ENCODE data around the gene MTA1. TPM values are rescaled to one million over a fixed set of nuclear protein-coding genes. Genes with fewer than 3 reads are reported as not detected.

MTA1 gene
- total and polyA plus RNA-seq, 10 of the 15 experiments (the other 5 are each of a cell fraction or from before 2014, with no cell fraction given), result 0.14 to 162 (median 30.6) TPM

DNA sequence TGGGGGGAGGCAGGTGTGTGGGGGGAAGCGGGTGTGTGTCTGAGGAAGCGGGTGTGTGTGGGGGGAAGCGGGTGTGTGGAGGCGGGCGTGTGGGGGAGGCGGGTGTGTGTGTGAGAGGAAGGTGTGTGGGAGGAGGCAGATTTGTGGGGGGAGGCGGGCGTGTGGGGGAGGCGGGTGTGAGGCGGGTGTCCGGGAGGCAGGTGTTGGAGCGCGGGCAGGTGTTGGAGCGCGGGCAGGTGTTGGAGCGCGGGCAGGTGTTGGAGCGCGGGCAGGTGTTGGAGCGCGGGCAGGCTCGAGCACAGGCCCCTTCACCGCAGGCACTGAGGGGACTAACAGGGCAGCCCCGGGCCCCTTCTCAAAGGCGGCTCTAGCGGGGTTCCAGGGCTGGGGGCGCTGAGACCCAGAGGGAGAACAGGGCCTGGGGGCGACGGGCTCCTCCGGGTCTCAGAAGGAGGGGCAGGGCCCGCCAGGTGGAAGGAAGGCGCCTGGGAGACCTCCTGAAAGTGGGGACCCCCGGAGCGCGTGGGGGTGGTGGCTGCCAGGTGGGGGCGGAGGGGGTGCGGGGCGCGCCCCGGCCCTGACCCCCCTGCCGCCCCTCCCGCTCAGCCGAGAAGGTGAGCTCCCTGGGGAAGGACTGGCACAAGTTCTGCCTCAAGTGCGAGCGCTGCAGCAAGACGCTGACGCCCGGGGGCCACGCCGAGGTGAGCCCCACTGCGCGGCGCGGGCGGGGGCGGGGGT is 58.2 kb downstream of the MTA1 start:
- BruUV-seq (replicated peaks), result no TSS peak
- SMC1A ChIA-PET (ENCODE audit: uncharacterized antibody, unreplicated experiment), result no interaction called here
- DNase-seq (ENCODE audit: low read depth, low spot score), result no peak

DNA sequence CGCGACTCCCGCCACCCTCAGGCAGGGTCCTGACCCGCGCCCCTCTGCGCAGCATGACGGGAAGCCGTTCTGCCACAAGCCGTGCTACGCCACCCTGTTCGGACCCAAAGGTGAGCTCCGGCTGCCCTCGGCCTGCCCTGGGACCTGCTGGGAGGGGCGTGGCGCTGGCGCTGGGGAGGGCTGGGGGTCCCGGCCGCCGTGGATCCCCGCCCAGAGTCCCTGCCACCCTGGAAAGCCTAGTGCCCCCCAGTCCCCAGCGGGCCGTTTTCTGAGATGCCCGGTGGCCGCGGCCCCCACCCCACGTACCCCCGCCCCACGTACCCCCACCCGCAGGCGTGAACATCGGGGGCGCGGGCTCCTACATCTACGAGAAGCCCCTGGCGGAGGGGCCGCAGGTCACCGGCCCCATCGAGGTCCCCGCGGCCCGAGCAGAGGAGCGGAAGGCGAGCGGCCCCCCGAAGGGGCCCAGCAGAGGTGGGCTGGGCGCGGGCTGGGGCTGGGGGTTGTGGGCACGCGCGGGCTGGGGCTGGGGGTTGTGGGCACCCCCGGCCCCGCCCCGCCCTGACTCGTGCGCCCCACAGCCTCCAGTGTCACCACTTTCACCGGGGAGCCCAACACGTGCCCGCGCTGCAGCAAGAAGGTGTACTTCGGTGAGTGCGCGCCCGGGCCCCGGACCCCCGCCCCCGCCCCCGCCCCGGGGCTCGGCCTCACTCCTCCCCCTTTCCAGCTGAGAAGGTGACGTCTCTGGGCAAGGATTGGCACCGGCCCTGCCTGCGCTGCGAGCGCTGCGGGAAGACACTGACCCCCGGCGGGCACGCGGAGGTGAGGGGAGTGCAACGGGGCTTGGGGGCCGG is 59.0 kb downstream of the MTA1 start:
- no peaks in the 10 kb centered on the region for H4K20me1 ChIP-seq (ENCODE audit: control insufficient read depth, insufficient read depth)
- ChIA-PET CTCF (no interaction called here), SMC1A (ENCODE audit: uncharacterized antibody, unreplicated experiment) (no interaction called here), RAD21 (ENCODE audit: unreplicated experiment) (no interaction called here), POLR2A (no interaction called here)
- H3K27ac ChIP-seq (ENCODE audit: control insufficient read depth, insufficient read depth), result no peak overlapping the region
- H3K27me3 ChIP-seq (replicated peaks in 1 of 2; ENCODE audit: control insufficient read depth in 2 of 2, insufficient read depth in 2 of 2, low read length in 1 of 2), result peaks cover 4 to 11% of the 10 kb centered on the region in 2 experiments; a peak in 3 of 4 replicates
- 10% methylated on average over 50 of the region's 81 CpGs for WGBS (ENCODE audit: insufficient coverage, insufficient replicate concordance, low lambda C conversion rate, missing lambda C conversion rate)
- no peak for TF ChIP-seq ETV6 (conservative IDR thresholded peaks at IDR 0.05 in 1 of 2, IDR thresholded peaks at IDR 0.05 in 1 of 2; ENCODE audit: borderline replicate concordance in 1 of 2, low read depth in 1 of 2)
- TF ChIP-seq STAT3 (IDR thresholded peaks at IDR 0.05; ENCODE audit: low read depth, low read length), result no peak
- no peak for TF ChIP-seq RAD21 (IDR thresholded peaks at IDR 0.05; ENCODE audit: insufficient read depth, low read depth, low read length)
- TF ChIP-seq ZNF207 (IDR thresholded peaks at IDR 0.05; ENCODE audit: borderline replicate concordance), result no peak
- no peak for TF ChIP-seq TCF12 (IDR thresholded peaks at IDR 0.05; ENCODE audit: low read depth, low read length)
- no peak for TF ChIP-seq HDGF (IDR thresholded peaks at IDR 0.05)
- TF ChIP-seq MYC (IDR thresholded peaks at IDR 0.05; ENCODE audit: insufficient read depth, insufficient read length, insufficient replicate concordance, low read length, severe bottlenecking), result no peak
- no peak for TF ChIP-seq CBFB (IDR thresholded peaks at IDR 0.05; ENCODE audit: low read depth)
- no peak for TF ChIP-seq NR2C2 (IDR thresholded peaks at IDR 0.05; ENCODE audit: borderline replicate concordance, control insufficient read depth, insufficient read length, low read depth)
- no peak for TF ChIP-seq IKZF2 (IDR thresholded peaks at IDR 0.05)
- H3K36me3 ChIP-seq (ENCODE audit: control insufficient read depth in 2 of 2, insufficient read depth in 2 of 2, low read length in 1 of 2), result no peaks in the 10 kb centered on the region
- peaks cover 17% of the 10 kb centered on the region for H3K4me1 ChIP-seq (ENCODE audit: control insufficient read depth, insufficient read depth, low read length)
- H3K79me2 ChIP-seq (ENCODE audit: control insufficient read depth, insufficient read depth, low read length), result no peaks in the 10 kb centered on the region
- ATAC-seq (no peak), FAIRE-seq (no peak), DNase-seq (ENCODE audit: low read depth, low spot score) (no peak)
- no peaks in the 10 kb centered on the region; the same call in 2 of the 3 replicates for H3K9me3 ChIP-seq (replicated peaks; ENCODE audit: control insufficient read depth, insufficient read depth, low read length)
- H2AFZ ChIP-seq (ENCODE audit: control insufficient read depth, low read depth, low read length), result no peak overlapping the region
- no peak overlapping the region for H3K9ac ChIP-seq (ENCODE audit: control insufficient read depth, insufficient read depth, low read length)
- no peak overlapping the region for H3K4me2 ChIP-seq (ENCODE audit: control insufficient read depth, insufficient read depth)
- BruUV-seq (replicated peaks), result no TSS peak
- no peak overlapping the region for H3K4me3 ChIP-seq
- in situ Hi-C loops (cut with MboI) (no loop called here), intact Hi-C loops (cut with micrococcal nuclease; ENCODE audit: unreplicated experiment) (no loop called here)

More for the DNA sequence above, 58.2 kb downstream of the MTA1 start:
- Histone ChIP-seq H3K9me3 (replicated peaks; ENCODE audit: control insufficient read depth, insufficient read depth, low read length) (no peaks in the 10 kb centered on the region; the same call in 2 of the 3 replicates), H2AFZ (ENCODE audit: control insufficient read depth, low read depth, low read length) (no peak overlapping the region), H4K20me1 (ENCODE audit: control insufficient read depth, insufficient read depth) (no peaks in the 10 kb centered on the region), H3K4me3 (no peak overlapping the region), H3K27ac (ENCODE audit: control insufficient read depth, insufficient read depth) (no peak overlapping the region), H3K4me1 (ENCODE audit: control insufficient read depth, insufficient read depth, low read length) (peaks cover 17% of the 10 kb centered on the region), H3K9ac (ENCODE audit: control insufficient read depth, insufficient read depth, low read length) (no peak overlapping the region), H3K4me2 (ENCODE audit: control insufficient read depth, insufficient read depth) (no peak overlapping the region), H3K27me3 (replicated peaks in 1 of 2; ENCODE audit: control insufficient read depth in 2 of 2, insufficient read depth in 2 of 2, low read length in 1 of 2) (peaks cover 4 to 11% of the 10 kb centered on the region in 2 experiments; a peak in 3 of 4 replicates), H3K36me3 (ENCODE audit: control insufficient read depth in 2 of 2, insufficient read depth in 2 of 2, low read length in 1 of 2) (no peaks in the 10 kb centered on the region), H3K79me2 (ENCODE audit: control insufficient read depth, insufficient read depth, low read length) (no peaks in the 10 kb centered on the region)
- 6% methylated on average over 27 of the region's 56 CpGs for WGBS (ENCODE audit: insufficient coverage, insufficient replicate concordance, low lambda C conversion rate, missing lambda C conversion rate)
- POLR2A ChIA-PET, result no interaction called here
- TF ChIP-seq EGR1 (IDR thresholded peaks at IDR 0.05; ENCODE audit: borderline replicate concordance in 1 of 2, low read depth in 2 of 2, low read length in 2 of 2) (0 out of 3 replicates have a peak, but pooled peaks of 1 of the 2 experiments have one; percentile 16), NFYB (IDR thresholded peaks at IDR 0.05; ENCODE audit: insufficient read depth, low read depth, low read length) (no peak), HCFC1 (IDR thresholded peaks at IDR 0.05; ENCODE audit: low read length) (no peak), SUZ12 (IDR thresholded peaks at IDR 0.05; ENCODE audit: unreplicated experiment) (peak; percentile 53)
- in situ Hi-C loops (cut with MboI) (no loop called here), intact Hi-C loops (cut with micrococcal nuclease; ENCODE audit: unreplicated experiment) (no loop called here)
- ATAC-seq (no peak), FAIRE-seq (no peak)
- RAD21 ChIA-PET (ENCODE audit: unreplicated experiment), result no interaction called here
- CTCF ChIA-PET, result no interaction called here
